Endothelial cell of umbilical vein (primary cell): ENCODE measurements around the gene FAM110C. TPM values are rescaled to one million over a fixed set of nuclear protein-coding genes. Genes with fewer than 3 reads are reported as not detected.

Experiments
- polyA plus RNA-seq, 4 experiments: library from polyadenylated mRNA; depleted of rRNA in 3 of 4; stranded (reverse) in 3 of 4; unstranded in 1 of 4; fragments of >200 nt; gene quantifications; 2 replicates each; pipeline versions ENCODE4 v1.2.1 to v1.2.3, GENCODE V29; 2011 to 2012; ENCODE audit warnings: missing spikeins in 1 of 4
- total RNA-seq: library from RNA; stranded (reverse); gene quantifications from 2 replicates; pipeline ENCODE4 v1.2.3, GENCODE V29; 2021

Gene FAM110C
- total and polyA plus RNA-seq, 2 donors (not counting 3 experiments of a cell fraction or from before 2014, with no cell fraction given) = not detected

Other genes with a start within 250 kb of the FAM110C start
- gene SH3YL1, start 217.5 kb upstream of the FAM110C start, total RNA-seq = 18.6 and 22.4 TPM in 2 replicates
- 8.6 and 12.5 TPM in 2 replicates for gene SH3YL1, start 217.5 kb upstream of the FAM110C start, polyA plus RNA-seq
- gene ACP1, start 218.4 kb upstream of the FAM110C start, total RNA-seq = 76.2 and 80.2 TPM in 2 replicates
- 46.1 and 63.4 TPM in 2 replicates for gene ACP1, start 218.4 kb upstream of the FAM110C start, polyA plus RNA-seq
- not detected in 2 replicates for gene ALKAL2, start 241.6 kb upstream of the FAM110C start, total RNA-seq
- not detected in 2 replicates for gene ALKAL2, start 241.6 kb upstream of the FAM110C start, polyA plus RNA-seq